GM18520 (cell line): Measurements from ENCODE around the gene AKIP1.
"Not testable (repeated sequence)": the region's sequence is repeated elsewhere in the genome, so short reads cannot be mapped to it uniquely, and the experiment has no call there.

Experiments used
- ATAC-seq: cut with Tn5 transposase; IDR thresholded peaks from one replicate; pipeline ENCODE4 v1.9.1; 2021; ENCODE audit not compliant: unreplicated experiment

AKIP1 gene

DNA sequence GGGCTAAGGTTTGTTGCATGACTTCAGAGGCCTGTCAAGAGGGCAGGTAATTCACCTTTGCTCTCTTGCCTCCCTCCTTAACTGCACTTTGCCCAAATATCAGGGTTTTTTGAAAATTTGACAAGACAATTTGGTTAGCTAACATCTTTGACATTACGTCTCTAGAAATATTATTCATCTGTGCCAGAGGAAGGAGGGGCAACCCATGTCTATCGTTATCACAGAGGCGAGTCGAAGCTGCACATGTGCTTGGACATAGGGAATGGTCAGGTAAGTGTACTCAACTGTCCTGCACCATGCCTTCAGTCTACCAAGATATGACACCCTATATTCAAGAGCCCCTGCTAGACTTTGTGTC is 3.7 kb downstream of the AKIP1 start:
- ATAC-seq: no peak

DNA sequence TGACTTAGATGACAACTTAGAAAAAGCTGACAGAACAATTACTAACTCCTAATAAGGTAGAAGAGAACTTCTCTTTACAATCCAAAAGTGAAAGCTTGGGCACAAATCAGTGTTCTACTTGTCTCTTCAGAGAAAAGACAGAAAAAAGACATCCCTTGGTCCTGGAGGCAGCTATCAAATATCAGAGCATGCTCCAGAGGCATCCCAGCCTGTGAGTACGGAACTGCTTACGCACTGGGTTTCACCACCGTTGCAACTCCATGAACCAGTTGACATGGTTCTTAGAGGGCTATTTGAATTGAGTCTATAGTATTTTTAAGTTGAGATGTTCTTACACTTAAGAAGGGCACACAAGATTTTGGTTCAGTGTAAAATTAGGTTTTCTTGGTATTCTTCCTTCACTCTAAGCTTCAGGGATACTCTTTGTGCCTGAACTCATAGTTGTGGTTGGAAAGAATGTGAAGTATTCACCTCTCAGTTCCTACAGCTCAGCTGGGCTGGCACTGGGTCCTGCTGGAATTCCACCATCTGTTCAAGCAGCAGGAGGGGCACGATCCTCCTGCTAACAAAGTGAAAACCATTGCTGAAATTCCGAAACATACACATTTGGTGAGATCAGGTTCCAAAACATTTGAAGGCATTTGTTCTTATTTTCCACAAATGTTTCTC is 6.3 kb downstream of the AKIP1 start:
- ATAC-seq: no peak

DNA sequence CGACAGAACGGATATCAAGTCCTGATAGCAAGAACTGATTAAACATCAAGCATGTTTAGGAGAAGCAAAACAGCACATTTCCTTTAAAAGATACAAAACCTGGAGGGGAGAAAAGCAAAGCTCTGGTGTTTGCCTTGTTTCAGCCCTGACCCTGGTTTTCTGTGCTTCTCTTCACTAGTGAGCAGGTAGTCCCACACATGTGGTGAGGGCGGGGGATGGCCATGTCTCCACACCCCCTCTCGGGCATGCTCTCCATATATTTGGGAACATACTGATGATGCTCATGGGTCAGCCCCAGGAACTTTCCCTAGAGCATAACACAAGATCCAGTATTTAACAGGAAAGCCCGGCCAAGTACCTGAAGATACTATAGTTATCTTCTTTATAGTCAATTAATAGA is 11.7 kb downstream of the AKIP1 start:
- no peak for ATAC-seq

DNA sequence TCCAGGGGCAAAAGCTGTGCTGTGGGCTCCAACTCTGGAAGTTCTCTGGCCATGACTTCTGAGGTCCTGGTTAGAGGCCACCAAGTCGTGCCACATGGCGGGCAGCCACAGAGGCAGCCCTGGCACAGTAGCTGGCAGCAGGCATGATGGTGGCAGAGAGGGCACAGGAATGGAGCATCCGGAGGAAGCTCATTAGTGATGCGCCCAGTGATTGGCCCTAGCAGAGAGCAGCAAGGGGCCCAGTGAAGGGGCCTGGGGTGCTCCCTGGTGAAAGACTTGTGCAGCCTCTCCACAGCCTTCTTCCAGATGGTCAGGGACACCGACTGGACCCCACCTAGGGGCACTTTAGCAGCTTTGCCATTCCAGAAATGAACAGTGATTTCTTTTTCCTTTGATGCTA is 14.7 kb downstream of the AKIP1 start:
- no peak for ATAC-seq

DNA sequence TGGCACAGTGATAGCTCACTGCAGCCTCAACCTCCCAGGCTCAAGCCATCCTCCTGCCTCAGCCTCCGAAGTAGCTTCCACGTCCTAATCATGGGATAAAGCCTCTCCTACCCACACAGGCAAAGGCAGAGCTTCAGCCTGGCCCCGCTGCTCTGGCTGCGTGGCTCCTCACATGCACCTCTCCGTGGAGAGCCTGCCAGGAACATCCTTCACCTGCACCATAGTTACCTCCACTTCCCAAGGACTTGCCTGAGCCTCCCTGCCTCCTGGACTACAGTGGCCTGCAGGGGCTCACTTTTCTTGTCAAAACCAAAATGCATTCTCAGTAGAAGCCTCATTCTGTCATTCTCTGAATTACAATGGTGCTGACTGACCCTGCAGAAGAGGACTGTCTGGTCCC is 15.2 kb downstream of the AKIP1 start:
- ATAC-seq: no peak

DNA sequence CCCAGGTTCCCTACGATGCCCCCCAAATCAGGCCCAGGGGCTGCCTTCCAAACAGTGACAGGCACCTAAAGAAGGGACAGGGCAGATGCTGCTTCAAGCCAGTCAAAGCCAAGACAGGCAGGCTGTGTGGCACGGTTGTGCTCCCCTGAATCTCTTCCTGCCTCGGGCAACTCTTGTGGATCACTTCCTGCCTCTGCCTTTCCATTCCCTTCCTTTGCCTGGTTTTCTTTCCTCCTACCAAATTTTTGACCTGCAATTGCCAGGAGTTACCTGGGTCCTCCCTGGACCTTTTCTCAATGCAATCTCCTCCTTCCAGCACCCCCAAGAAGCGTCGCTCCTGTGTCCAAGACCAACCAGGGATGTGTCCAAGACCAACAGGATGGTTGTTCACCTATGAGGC is 16.2 kb downstream of the AKIP1 start:
- no peak for ATAC-seq

DNA sequence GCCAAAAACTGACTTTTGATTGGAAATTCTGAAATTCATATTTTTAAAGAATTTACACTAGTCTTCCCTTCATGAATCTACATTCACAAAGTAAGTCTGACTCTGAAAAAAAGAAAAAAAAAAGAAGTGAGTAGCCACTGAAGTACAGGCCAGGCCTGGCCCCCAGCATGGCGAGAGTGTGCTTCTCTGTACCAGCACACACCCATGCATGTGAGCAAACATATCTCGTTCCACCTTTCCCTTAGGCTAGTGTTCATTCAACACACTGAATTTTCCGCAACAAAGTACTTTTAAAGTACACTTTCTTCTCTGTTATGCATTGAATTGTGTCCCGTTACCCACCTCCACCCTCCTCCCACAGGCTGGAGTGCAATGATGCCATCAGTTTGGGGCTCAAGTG is 17.2 kb downstream of the AKIP1 start:
- ATAC-seq: no peak

DNA sequence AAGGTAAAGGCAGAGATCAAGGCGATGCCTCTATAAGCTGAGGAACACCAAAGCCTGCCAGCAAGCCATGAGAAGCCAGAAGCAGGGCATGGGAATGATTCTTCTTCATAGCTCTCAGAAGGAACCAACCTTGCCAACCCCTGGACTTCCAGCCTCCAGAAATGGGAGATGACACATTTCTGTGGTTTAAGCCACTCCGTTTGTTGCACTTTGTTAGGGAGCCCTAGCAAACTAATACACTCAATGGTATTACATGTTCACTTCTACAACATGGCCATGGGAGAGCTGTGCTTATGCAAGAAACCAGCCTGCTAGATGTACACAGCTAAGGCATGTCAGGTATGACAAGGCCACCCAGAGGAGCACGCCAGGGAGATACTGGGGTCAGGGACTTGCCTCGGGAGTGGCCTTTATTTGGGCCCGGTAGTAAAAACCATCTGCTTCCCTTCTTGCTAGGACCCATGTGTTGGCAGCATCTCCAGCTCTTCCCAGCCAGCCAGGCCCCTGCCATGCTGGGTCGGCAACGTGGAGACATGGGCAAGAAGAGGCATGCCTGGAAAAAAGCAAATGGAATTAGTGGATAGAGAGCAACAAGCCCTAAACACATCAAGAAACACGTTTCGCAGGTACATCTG is 18.1 kb downstream of the AKIP1 start:
- no peak for ATAC-seq

DNA sequence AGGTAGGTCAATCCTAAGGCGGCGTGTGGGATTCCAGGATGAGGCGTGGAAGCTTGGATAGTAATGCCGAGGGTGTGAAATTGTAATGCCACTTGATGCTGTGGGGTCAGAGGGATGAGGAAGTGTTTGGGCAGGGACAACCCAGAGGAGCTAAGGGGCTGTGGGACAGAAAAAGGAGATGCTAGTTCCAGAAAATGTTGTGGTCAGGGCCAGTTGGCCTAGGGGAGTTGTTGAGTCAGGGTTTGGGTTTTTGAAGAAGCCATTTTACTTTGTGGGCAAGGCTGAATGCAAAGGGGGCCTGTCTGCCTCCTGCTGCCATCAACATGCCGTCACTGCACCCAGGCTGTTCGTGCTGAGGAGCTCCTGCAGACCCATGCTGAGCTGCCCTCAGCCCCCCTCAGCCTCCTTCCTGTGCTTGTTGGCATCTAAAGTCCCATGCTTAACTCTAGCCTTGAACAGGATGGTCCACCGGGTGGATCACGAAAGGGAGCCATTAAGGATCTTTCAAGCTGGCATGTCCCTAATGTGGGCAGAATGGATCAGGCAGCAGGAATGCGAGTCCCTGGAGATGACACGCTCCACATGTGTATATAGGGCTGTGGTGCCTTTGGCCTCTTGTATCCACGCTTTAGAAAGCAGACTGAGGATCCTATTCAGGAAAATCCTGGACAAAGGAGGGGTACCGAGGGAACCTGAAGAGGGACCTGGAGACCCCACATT is 19.6 kb downstream of the AKIP1 start:
- ATAC-seq: no peak

DNA sequence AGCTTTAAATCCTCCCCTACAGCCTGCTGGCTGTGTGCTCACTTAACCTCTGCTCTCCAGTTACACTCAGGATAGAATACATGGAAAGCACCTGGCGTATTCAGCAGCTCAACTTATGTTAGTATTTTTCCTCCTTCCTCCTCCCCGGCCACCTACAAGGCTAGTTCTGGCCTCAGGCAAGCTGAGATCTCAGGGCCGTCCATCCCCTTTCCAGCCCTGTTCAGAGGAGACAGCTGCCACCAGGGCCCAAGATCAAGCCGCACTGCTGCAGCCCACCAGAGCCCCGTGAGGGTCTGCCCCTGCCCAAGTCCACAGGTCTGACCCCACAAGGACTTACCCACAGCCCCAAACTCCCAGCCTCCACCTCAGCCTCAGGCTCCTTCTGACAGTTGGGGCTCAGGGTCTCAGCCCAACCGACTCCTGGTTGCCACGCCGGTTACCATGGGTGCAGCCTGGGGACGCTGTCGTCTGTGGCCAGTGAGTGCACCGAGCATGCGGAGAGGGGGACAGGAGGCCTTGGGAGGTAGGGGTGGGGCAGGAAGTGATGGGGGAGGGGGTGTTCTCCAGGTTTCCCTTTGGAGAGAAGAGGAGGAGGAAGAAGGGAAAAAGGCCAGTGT is 21.7 kb downstream of the AKIP1 start, which contains the start of gene C11orf16:
TSS of gene C11orf16 (minus strand) at position 384 of the 617 bp plus-strand sequence. CDS start 639 bp downstream, outside the sequence.
- ATAC-seq: no peak

DNA sequence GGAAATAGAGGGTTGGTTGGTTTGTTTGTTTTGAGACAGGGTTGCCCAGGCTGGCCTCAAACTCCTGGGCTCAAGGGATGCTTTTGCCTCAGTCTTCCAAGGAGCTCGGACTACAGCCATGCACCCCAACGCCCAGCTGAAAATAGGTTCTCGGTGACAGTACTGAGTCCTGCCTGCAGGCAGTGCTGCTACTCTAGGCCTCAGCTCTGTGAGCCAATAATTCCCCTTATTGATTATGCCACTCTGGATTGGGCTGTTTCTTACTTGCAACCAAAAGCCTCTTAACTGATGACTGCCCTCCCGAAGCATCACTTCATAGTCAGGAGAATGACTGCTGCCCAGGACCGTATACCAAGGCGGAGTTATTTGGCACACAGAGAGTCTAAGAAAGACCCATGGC is 22.9 kb downstream of the AKIP1 start:
- no peak for ATAC-seq

DNA sequence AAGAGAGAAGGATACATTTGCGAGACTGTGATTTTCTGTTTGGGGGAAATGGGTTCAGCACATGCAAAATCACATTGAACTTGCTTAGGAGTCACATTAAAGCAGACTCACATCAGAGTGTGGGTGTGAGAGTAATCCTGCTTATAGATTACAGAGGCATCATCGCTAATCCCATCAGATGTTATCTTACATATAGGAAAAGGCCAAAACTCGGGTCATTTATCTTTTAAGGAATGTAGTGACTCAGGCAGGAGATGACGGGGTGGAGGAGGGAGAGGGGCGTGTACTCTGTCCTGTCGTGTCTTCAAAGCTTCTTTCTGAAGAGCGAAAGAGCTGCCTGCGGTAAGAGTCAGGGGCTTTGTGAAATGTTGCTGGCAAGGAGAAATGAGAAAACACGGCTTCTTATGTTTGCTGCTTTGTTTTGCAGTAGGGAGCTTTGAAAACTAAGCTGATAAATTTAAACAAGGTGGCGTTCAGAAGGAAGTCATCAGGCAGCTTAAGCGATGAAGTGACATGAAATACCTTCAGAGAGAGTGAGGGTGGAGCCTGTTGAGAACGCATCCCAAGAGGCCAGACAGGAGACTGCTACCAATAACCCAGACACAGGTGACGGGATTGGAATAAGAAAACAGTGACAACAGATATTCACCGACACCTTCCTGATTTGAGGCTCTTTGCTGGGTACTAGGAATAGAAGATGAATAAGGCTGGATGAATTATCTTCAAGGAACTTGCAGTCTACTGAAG is 23.9 kb downstream of the AKIP1 start:
- ATAC-seq: no peak

DNA sequence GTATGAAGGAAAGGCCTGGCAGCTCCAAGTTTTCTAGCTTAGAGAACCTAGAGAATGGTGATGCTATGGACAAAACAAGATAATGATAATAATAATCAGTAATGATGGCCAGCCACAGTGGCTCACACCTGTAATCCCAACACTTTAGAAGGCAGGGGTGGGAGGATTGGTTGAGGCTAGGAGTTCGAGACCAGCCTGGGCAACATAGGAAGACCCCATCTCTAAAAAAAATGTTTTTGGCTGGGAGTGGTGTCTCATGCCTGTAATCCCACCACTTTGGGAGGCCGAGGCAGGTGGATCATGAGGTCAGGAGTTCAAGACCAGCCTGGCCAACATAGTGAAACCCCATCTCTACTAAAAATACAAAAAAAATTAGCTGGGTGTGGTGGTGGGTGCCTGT is 24.8 kb downstream of the AKIP1 start:
- ATAC-seq: not testable (repeated sequence)

DNA sequence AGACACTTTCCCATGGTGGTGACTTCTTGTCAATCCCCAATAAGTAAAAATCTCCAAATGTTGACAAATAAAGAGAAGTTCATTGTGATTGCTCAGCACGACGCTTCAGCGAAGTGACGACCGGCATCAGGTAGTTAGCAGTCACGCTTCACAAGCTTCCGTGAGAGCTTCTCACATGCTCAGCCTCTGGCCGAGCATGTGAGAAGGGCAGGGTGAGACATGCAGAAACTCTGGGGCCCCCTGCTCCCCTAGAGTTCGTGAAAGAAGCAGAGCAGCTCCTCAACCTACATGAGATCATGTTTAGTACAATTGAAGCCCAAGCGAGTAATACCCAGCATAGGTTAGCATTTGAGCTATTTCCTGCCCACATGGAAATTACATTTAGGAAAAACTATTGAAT is 26.2 kb downstream of the AKIP1 start:
- ATAC-seq: peak; percentile 50

DNA sequence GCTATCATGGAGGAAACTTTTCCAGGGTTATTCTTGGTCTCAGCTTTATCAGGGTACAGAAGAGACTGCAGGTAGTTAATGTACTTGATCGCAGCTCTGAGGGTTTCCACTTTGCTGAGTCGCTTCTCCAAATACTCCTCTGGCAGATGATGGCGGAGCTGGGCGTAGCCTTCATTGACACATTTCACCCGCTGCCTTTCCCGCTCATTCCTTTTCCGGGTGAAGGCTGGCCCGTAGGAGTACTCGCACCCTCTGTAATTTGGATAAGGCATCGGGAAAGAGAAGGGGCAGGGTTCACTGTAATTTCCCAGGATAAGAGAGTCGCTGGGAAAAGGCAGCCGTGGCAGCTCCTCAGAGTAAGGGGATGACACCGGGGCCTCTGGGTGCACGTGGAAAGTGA is 26.7 kb downstream of the AKIP1 start:
- no peak for ATAC-seq

DNA sequence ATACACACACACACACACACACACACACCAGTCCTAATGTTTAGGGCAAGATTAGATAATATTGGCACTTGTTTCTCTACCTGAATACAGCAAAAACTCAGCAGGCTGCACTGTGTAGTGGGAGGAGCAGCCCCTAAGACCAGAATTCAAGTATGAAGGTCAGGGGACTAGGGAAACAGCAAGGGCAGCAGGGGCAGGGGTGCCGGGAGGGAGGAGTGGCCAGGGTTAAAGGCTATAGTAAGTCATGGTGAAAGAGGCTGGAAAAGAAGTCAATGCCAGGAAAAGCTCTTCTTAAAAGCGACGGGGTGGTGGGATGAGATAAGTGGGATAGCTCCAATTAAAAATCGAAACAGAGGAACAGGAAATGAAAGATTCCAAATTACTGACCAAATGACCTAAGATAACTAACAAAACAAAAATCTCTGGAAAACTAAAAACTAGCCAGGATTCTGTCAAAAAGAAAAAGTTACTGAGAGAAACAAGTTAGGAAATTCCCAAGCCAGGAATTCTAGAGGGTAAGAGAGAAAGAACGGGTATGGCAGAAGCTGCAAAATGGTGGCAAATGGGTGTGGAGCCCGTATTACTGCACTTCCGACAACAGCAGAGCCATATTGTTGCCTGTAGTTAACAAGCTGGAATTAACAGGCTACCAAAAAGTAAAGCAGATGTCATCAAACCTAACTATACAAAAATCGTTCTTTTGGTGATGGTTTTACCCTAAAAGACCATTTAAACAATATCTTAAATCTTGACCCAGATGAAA is 30.5 kb downstream of the AKIP1 start:
- ATAC-seq: no peak

DNA sequence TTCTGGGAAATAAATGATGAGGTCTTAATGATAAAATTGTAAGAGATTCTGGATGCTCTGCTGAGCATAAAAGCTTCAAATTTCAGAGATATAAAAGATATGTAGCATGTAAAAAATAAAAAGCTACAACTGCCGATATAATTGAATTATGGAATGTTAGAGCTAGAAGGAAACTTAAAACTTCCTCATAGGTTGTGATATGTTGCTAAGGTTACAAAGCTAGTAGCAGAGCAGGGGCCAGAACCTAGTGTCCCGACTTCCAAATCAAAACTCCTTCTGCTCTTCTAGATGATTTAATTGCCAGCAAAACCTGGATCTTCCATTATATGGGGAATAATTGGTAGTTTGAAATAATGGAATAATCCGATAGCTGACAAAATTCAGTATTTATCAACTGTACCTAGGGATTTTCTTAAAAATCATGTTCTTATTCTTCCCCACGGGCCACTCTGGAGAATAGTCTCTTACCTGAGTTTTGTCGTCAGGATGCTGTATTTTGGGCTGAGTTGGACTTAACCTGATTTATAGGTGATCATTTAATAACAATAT is 31.6 kb downstream of the AKIP1 start, which contains the start of gene ASCL3:
TSS of gene ASCL3 (minus strand) at position 499 of the 549 bp plus-strand sequence. CDS start 4,855 bp downstream, outside the sequence.
- no peak for ATAC-seq

DNA sequence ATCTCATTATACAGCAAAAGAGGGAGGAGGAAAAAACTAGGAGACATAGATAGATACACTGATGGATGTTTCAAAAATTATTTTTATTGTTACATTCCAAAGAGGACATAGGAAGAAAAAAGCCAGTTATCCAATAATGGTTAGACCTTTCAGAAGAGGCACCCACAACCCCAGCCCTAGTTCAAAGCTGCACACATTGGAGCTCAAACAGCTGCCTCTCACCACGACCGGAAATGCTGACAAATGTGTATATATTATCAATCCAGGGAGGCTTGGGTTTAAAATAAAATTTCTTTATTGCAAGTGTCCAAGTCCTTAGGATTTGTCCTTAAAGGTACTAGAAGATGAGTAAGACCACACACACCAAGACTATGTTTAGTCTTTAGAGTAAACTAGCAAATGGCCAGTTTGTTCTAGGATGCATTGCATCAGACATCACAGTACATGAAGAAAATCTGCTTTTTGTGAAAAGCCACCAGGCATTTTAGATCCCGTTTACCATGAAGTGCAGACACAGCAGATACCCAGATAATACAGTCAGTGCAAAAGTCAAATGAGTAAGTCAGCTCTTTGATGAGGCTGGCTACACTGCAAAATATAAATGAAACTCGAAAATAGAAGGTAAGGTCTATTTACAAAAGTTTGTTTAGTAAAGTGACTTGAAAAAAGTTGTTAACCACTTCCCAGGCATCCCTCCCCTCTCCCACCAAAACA is 36.4 kb downstream of the AKIP1 start:
- ATAC-seq: no peak

DNA sequence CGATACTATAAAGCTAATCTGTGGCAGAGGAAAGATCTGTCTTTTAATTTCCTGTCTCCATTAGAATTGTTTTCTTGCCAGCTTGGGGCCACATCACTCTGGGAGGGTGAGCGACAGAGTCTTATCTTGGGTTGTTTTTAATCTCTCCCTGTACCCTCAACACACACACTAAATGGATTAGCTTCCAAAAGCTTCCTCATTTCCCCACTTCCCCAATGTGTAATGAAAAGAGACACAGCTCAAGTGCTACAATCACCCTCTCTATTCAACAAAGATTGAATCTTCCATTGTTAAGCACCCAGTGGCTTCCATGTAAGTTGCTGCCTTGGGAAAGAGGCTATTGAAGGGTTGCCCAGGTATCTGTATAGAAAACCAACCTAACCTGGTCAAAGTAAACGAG is 37.9 kb downstream of the AKIP1 start:
- ATAC-seq: no peak
